NB4 (cell line): Measurements from ENCODE around the gene SIAH3.

ENCODE experiments used
- DNase-seq: peaks from one replicate; pipeline ENCODE4 v3.0.0; 2010; ENCODE audit warnings: low read depth
- H3K4me3 ChIP-seq: one replicate; pipeline ENCODE4 v1.5.1; 2011; ENCODE audit warnings: mild to moderate bottlenecking, low read depth, low read length, moderate library complexity
- CTCF ChIP-seq: IDR thresholded peaks from one replicate; pipeline ENCODE4 v1.5.1; 2012; ENCODE audit warnings: low read depth, low read length
- MAX ChIP-seq: IDR thresholded peaks from 2 replicates; pipeline ENCODE4 v1.6.1; 2011; ENCODE audit warnings: low read depth, low read length
- MYC ChIP-seq: IDR thresholded peaks from 2 replicates; pipeline ENCODE4 v1.6.1; 2011; ENCODE audit warnings: low read depth, low read length
- POLR2A ChIP-seq: IDR thresholded peaks from 2 replicates; pipeline ENCODE4 v1.6.1; 2011; ENCODE audit warnings: mild to moderate bottlenecking; ENCODE audit not compliant: insufficient read length; ENCODE audit errors: extremely low read depth

Gene SIAH3

GRCh38 chr13:45870232-45870631 lies 18.7 kb upstream of the SIAH3 start:
- H3K4me3 ChIP-seq = no peak overlapping the region
- DNase-seq = no peak
- no peak for TF ChIP-seq CTCF
- TF ChIP-seq POLR2A = no peak

- no peak overlapping the region for H3K4me3 ChIP-seq
- TF ChIP-seq POLR2A (no peak), CTCF (no peak), MYC (no peak), MAX (no peak)
These were observed 13.9 kb upstream of the SIAH3 start for GRCh38 chr13:45865414-45865813.

GRCh38 chr13:45863709-45864590 lies 12.4 kb upstream of the SIAH3 start:
- TF ChIP-seq POLR2A = no peak
- DNase-seq = no peak
- H3K4me3 ChIP-seq = no peak overlapping the region

More at GRCh38 chr13:45865414-45865813, 13.9 kb upstream of the SIAH3 start:
- no peak for DNase-seq

- DNase-seq = no peak
- TF ChIP-seq MYC = no peak
- no peak for TF ChIP-seq POLR2A
- TF ChIP-seq CTCF = no peak
- TF ChIP-seq MAX = no peak
- no peak overlapping the region for H3K4me3 ChIP-seq
These were observed 9.8 kb upstream of the SIAH3 start for GRCh38 chr13:45861322-45861721.

GRCh38 chr13:45860240-45860639 lies 8.7 kb upstream of the SIAH3 start:
- TF ChIP-seq MAX = no peak
- no peak for TF ChIP-seq MYC
- no peak for TF ChIP-seq CTCF
- TF ChIP-seq POLR2A = no peak
- DNase-seq = no peak
- H3K4me3 ChIP-seq = no peak overlapping the region

GRCh38 chr13:45859705-45860104 lies 8.2 kb upstream of the SIAH3 start:
- no peak overlapping the region for H3K4me3 ChIP-seq
- TF ChIP-seq CTCF (no peak), MAX (no peak), MYC (no peak), POLR2A (no peak)
- DNase-seq = no peak
